Skeletal muscle cell (primary cell): ENCODE data around the gene S100A7.
"Not testable (repeated sequence)": the region's sequence is repeated elsewhere in the genome, so short reads cannot be mapped to it uniquely, and the experiment has no call there.

Experiments
- DNase-seq: peaks from one replicate; pipeline ENCODE4 v3.0.0-alpha.2; 2010; ENCODE audit warnings: low read depth
- H3K4me3 ChIP-seq: 2 replicates; pipeline ENCODE4 v1.5.1; 2011; ENCODE audit warnings: low read depth, mild to moderate bottlenecking, control low read depth, low read length, moderate library complexity

Gene S100A7

GRCh38 chr1:153413961-153414360 lies 46.5 kb downstream of the S100A7 start:
- H3K4me3 ChIP-seq, DNase-seq: not testable (repeated sequence)
